ENCODE data around the gene SPAG9.
"Not testable (repeated sequence)": the region's sequence is repeated elsewhere in the genome, so short reads cannot be mapped to it uniquely, and the experiment has no call there.

SPAG9 gene

GRCh38 chr17:51119415-51120356, 982 bp downstream of the SPAG9 start:
- Histone ChIP-seq H3K4me1 (ENCODE audit: insufficient read depth, low read length) (peaks cover 5% of the 10 kb centered on the region; the same call in 1 of the 2 replicates), H3K9ac (ENCODE audit: low read depth, low read length) (peak overlapping the region; percentile 95), H3K36me3 (ENCODE audit: insufficient read depth, low read length) (no peaks in the 10 kb centered on the region), H3K9me3 (ENCODE audit: control insufficient read depth, insufficient read depth, low read length) (no peaks in the 10 kb centered on the region)

DNA sequence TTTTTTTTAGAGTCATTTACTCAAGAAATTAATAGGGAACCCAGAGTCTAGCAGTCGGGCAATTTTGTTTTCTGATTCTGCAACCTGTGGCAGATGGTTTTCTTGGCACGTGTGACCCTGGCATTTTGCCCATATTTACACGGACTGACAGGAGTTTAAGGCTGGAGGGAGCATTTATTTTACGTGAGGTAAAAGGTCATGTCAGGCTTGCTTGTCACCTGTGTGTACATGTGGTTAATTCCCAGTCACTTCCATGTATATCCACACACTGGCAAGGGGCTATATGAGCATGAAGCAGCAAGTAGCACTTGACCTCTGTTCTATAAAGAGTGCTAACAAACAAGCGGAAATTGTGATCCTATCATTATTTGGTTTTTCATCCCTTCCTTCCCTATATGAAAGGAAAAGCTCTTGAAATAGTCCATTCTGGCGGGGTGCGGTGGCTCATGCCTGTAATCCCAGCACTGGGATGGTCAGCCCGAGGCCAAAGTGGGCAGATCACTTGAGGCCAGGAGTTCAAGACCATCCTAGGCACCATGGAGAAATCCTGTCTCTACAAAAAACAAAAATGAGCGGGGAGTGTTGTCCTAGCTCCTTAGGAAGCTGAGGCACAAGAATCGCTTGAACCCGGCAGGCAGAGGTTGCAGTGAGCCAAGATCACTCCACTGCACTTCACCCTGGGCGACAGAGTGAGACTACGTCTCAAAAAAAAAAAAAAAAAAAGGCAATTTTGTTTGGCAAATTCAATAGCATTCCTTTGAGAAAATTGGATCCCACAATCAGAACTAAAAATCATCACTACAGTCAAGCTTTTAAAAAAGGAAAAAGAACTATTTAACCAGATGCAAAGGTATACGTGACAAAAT, 2.1 kb downstream of the SPAG9 start:
- no peaks in the 10 kb centered on the region for H3K36me3 ChIP-seq (ENCODE audit: insufficient read depth, low read length)
- H3K4me1 ChIP-seq (ENCODE audit: insufficient read depth, low read length), result peaks cover 5% of the 10 kb centered on the region; the same call in 1 of the 2 replicates
- H3K9ac ChIP-seq (ENCODE audit: low read depth, low read length), result peak overlapping the region; percentile 95; the same call in 1 of the 2 replicates
- H3K9me3 ChIP-seq (ENCODE audit: control insufficient read depth, insufficient read depth, low read length), result no peaks in the 10 kb centered on the region

- H3K4me1 ChIP-seq (ENCODE audit: insufficient read depth, low read length), result peaks cover 5% of the 10 kb centered on the region; the same call in 1 of the 2 replicates
- no peak overlapping the region for H3K9ac ChIP-seq (ENCODE audit: low read depth, low read length)
- H3K36me3 ChIP-seq (ENCODE audit: insufficient read depth, low read length), result no peaks in the 10 kb centered on the region
- H3K9me3 ChIP-seq (ENCODE audit: control insufficient read depth, insufficient read depth, low read length), result no peaks in the 10 kb centered on the region
Observed at GRCh38 chr17:51115179-51115578, 5.5 kb downstream of the SPAG9 start.

- H3K9ac ChIP-seq (ENCODE audit: low read depth, low read length); H3K9me3 ChIP-seq (ENCODE audit: control insufficient read depth, insufficient read depth, low read length); H3K4me1 ChIP-seq (ENCODE audit: insufficient read depth, low read length): not testable (repeated sequence)
Observed at GRCh38 chr17:51112303-51113222, 8.1 kb downstream of the SPAG9 start.

GRCh38 chr17:51107778-51108177, 12.9 kb downstream of the SPAG9 start:
- no peaks in the 10 kb centered on the region for H3K9me3 ChIP-seq (ENCODE audit: control insufficient read depth, insufficient read depth, low read length)
- no peaks in the 10 kb centered on the region for H3K4me1 ChIP-seq (ENCODE audit: insufficient read depth, low read length)
- H3K9ac ChIP-seq (ENCODE audit: low read depth, low read length), result no peak overlapping the region
- no peaks in the 10 kb centered on the region for H3K36me3 ChIP-seq (ENCODE audit: insufficient read depth, low read length)

More at GRCh38 chr17:51112303-51113222, 8.1 kb downstream of the SPAG9 start:
- not testable (repeated sequence) for H3K36me3 ChIP-seq (ENCODE audit: insufficient read depth, low read length)

DNA sequence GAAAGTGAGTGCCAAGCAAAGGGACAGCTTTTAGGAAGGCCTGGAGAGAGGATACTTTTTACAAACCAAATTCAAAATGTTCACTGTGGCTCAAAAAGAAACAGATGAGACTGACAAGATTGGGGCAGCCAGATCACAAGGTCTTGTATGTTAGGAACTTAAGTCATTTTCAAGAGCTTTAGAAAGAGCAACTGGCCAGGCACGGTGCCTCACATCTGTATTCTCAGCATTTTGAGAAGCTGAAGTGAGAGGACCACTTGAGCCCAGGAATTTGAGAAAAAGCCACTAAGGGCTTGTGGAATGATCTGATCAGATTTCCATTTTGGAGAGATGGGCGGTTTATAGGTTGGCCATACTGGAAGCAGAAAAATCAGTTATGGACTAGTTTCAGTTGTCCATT, 17.2 kb downstream of the SPAG9 start:
- H3K36me3 ChIP-seq (ENCODE audit: insufficient read depth, low read length), result no peaks in the 10 kb centered on the region
- H3K9ac ChIP-seq (ENCODE audit: low read depth, low read length), result no peak overlapping the region
- no peaks in the 10 kb centered on the region for H3K4me1 ChIP-seq (ENCODE audit: insufficient read depth, low read length)

DNA sequence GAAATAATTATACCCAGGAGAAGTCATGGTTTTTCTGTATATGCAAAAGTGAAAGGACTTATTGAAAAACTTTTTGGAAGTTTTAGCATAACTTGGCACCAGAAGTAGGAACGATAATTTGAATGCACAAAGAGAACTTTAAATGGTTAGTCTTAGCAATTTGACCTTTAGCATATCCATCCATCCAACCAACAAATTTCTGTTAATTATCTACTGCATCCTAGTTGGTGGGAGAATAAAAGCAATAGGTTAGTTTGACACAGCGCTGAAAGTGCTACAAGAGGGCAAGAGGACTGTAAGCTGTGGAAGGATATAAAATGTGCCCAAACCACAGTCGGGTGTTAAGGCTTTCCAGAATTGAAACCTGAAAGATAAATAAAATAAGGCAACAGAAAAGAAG, 17.6 kb downstream of the SPAG9 start:
- Histone ChIP-seq H3K36me3 (ENCODE audit: insufficient read depth, low read length) (no peaks in the 10 kb centered on the region), H3K4me1 (ENCODE audit: insufficient read depth, low read length) (no peaks in the 10 kb centered on the region), H3K9ac (ENCODE audit: low read depth, low read length) (no peak overlapping the region), H3K9me3 (ENCODE audit: control insufficient read depth, insufficient read depth, low read length) (no peaks in the 10 kb centered on the region)

More for the DNA sequence above, 17.2 kb downstream of the SPAG9 start:
- no peaks in the 10 kb centered on the region for H3K9me3 ChIP-seq (ENCODE audit: control insufficient read depth, insufficient read depth, low read length)

GRCh38 chr17:51097708-51098446, 22.8 kb downstream of the SPAG9 start:
- Histone ChIP-seq H3K4me1 (ENCODE audit: insufficient read depth, low read length) (no peaks in the 10 kb centered on the region), H3K9ac (ENCODE audit: low read depth, low read length) (no peak overlapping the region), H3K36me3 (ENCODE audit: insufficient read depth, low read length) (no peaks in the 10 kb centered on the region; the same call in 1 of the 2 replicates)

GRCh38 chr17:51091635-51092034, 29.0 kb downstream of the SPAG9 start:
- H3K9ac ChIP-seq (ENCODE audit: low read depth, low read length), result no peak overlapping the region
- no peaks in the 10 kb centered on the region for H3K4me1 ChIP-seq (ENCODE audit: insufficient read depth, low read length)
- H3K36me3 ChIP-seq (ENCODE audit: insufficient read depth, low read length), result no peaks in the 10 kb centered on the region
- no peaks in the 10 kb centered on the region for H3K9me3 ChIP-seq (ENCODE audit: control insufficient read depth, insufficient read depth, low read length)

More at GRCh38 chr17:51097708-51098446, 22.8 kb downstream of the SPAG9 start:
- no peaks in the 10 kb centered on the region for H3K9me3 ChIP-seq (ENCODE audit: control insufficient read depth, insufficient read depth, low read length)

DNA sequence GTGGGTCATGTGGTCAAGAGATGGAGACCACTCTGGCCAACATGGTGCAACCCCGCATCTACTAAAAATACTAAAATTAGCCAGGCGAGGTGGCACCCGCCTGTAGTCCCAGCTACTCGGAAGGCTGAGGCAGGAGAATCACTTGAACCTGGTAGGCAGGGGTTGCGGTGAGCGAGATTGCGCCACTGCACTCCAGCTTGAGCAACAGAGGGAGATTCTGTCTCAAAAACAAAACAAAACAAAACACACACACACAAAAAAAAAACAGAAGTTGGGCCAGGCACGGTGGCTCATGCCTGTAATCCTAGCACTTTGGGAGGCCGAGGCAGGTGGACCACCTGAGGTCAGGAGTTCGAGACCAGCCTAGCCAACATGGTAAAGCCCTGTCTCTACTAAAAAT, 31.8 kb downstream of the SPAG9 start:
- H3K36me3 ChIP-seq (ENCODE audit: insufficient read depth, low read length); H3K9ac ChIP-seq (ENCODE audit: low read depth, low read length); H3K4me1 ChIP-seq (ENCODE audit: insufficient read depth, low read length); H3K9me3 ChIP-seq (ENCODE audit: control insufficient read depth, insufficient read depth, low read length): not testable (repeated sequence)

GRCh38 chr17:51088287-51088686, 32.4 kb downstream of the SPAG9 start:
- no peaks in the 10 kb centered on the region for H3K9me3 ChIP-seq (ENCODE audit: control insufficient read depth, insufficient read depth, low read length)
- H3K4me1 ChIP-seq (ENCODE audit: insufficient read depth, low read length), result no peaks in the 10 kb centered on the region
- no peaks in the 10 kb centered on the region for H3K36me3 ChIP-seq (ENCODE audit: insufficient read depth, low read length)
- no peak overlapping the region for H3K9ac ChIP-seq (ENCODE audit: low read depth, low read length)

GRCh38 chr17:51087072-51087757, 33.5 kb downstream of the SPAG9 start:
- H3K9me3 ChIP-seq (ENCODE audit: control insufficient read depth, insufficient read depth, low read length), result no peaks in the 10 kb centered on the region
- H3K9ac ChIP-seq (ENCODE audit: low read depth, low read length), result no peak overlapping the region
- H3K36me3 ChIP-seq (ENCODE audit: insufficient read depth, low read length), result no peaks in the 10 kb centered on the region
- H3K4me1 ChIP-seq (ENCODE audit: insufficient read depth, low read length), result no peaks in the 10 kb centered on the region

All from ES-I3 (cell line).